AG04449 (cell line): Measurements from ENCODE around the gene CNP.

Experiments used
- CTCF ChIA-PET: fragments of 350-600 bp; formaldehyde crosslinking; extraction: SDS; loops from one replicate; lab custom pipeline; 2021; ENCODE audit warnings: antibody characterized with exemption; lab: Yijun Ruan, JAX
- POLR2A ChIA-PET: fragments of 400-600, 350-600 bp; formaldehyde crosslinking; extraction: SDS; loops from one replicate; lab custom pipeline; 2020; ENCODE audit warnings: antibody characterized with exemption, inconsistent platforms; lab: Yijun Ruan, JAX
- DNase-seq: peaks from one replicate; pipeline ENCODE4 v3.0.0-alpha.2; 2010; ENCODE audit warnings: low read depth, low spot score
- H3K4me3 ChIP-seq: 2 replicates; pipeline ENCODE4 v1.5.1; 2011; ENCODE audit warnings: low read depth, mild to moderate bottlenecking, control low read depth, low read length
- TF ChIP-seq, protein P1 (sequence below): IDR thresholded peaks from one replicate; pipeline ENCODE4 v1.5.1; 2011; ENCODE audit warnings: mild to moderate bottlenecking, moderate library complexity, low read length, control low read depth, inconsistent platforms; ENCODE audit not compliant: insufficient read depth; ENCODE audit errors: missing control alignments

Gene CNP

GRCh38 chr17:41966463-41967140, at the start of gene CNP:
Gene CNP, plus strand, starts transcription at chr17:41966795. Its CDS starts 90 bp downstream, at chr17:41966885.
- ChIA-PET POLR2A (interaction anchor here (0.5 to 2.9 kb wide), 9 partner anchors 9 to 146 kb away, joined by 3 to 15 read pairs (median 6); partner anchors contain the start of genes ACLY, DHX58 and DNAJC7), CTCF (interaction anchor here (1.8 to 11.2 kb wide), 7 partner anchors 10 to 153 kb away, joined by 6 to 131 read pairs (median 10); partner anchors contain the start of genes DHX58, DNAJC7, HSPB9 and KAT2A)
- TF ChIP-seq, protein P1, sequence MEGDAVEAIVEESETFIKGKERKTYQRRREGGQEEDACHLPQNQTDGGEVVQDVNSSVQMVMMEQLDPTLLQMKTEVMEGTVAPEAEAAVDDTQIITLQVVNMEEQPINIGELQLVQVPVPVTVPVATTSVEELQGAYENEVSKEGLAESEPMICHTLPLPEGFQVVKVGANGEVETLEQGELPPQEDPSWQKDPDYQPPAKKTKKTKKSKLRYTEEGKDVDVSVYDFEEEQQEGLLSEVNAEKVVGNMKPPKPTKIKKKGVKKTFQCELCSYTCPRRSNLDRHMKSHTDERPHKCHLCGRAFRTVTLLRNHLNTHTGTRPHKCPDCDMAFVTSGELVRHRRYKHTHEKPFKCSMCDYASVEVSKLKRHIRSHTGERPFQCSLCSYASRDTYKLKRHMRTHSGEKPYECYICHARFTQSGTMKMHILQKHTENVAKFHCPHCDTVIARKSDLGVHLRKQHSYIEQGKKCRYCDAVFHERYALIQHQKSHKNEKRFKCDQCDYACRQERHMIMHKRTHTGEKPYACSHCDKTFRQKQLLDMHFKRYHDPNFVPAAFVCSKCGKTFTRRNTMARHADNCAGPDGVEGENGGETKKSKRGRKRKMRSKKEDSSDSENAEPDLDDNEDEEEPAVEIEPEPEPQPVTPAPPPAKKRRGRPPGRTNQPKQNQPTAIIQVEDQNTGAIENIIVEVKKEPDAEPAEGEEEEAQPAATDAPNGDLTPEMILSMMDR, result no peak
- H3K4me3 ChIP-seq, result peak within 1 kb of the TSS; percentile 81
- DNase-seq, result no peak

DNA sequence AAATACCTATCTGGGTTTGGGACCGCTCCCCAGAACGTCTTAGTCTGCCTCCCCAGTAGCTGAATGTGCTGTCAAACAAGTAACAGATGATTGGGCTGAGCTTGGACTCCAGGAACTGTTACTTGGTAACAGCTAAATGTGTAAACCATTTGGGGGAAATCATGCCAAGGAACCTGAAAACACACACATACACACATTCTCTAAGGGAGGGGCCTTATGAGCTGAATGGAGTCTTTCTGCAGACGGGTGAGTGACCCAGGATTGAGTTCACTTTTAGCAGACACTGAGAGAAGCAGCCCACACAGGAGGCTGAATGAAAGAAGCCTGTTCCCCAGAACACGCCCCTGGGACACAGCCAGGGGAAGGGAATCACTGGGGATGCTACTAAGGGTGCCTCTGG, 49.4 kb upstream of the CNP start:
- TF ChIP-seq, protein P1, result no peak
- no peak for DNase-seq
- ChIA-PET CTCF (interaction anchor here (1.5 to 6.1 kb wide), 3 partner anchors 13 to 201 kb away, joined by 3 to 33 read pairs (median 13); partner anchors contain the start of gene ODAD4), POLR2A (interaction anchor here (0.6 to 2.0 kb wide), 4 partner anchors 20 to 631 kb away, joined by 3 to 9 read pairs (median 4); partner anchors contain the start of gene KLHL11)
- H3K4me3 ChIP-seq, result peak overlapping the region; percentile 89

GRCh38 chr17:41917679-41918313, 48.8 kb upstream of the CNP start:
- DNase-seq, result no peak
- CTCF ChIA-PET, result interaction anchor here (1.0 to 6.1 kb wide), 7 partner anchors 12 to 200 kb away, joined by 3 to 33 read pairs (median 4); partner anchors contain the start of gene ODAD4

DNA sequence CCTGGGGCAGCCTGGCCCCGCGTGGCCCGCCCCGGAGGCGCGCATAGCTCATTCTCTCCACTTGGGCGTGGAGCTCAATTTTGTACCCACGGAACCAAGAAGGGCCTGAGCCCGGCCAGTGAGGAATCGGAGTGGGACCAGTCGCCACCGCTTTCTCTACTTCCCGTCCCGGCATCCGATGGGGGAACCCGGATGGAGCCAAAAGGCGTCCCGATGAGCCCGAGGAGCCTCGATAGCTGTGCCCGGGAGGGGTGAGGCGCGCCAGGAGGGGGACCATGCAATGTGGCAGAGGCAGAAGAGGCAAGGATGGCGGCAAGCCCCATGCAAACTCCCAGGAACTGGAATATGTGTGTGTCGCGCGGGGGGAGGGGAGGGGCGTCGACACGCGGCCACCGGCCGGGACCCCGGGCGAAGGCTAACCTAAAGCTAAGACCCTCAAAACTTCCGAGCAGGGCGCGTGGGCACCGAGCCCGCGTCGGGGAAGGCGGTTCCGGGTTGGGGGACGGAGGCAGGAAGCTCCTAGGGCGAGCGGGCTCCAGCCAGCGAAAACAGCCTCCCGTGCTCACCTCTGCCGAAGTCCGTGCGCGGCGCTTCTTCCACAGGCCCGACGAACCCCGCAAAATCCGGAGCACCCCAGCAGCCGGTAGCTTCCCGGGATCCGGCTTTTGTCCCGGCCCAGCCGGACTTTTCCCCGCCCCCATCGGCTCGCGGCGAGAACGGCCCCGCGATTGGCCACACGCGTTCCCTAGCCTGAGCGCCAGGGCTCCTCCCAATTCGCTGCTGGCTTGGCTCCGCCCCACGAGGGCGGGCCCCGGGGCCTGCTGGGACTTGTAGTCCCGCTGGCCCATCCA, 48.1 kb upstream of the CNP start, which contains the start of gene ACLY:
Gene ACLY, minus strand, starts transcription at position 638 of the 851 bp plus-strand sequence. CDS start 5,078 bp downstream, outside the sequence.
- TF ChIP-seq, protein P1, result no peak
- POLR2A ChIA-PET, result interaction anchor here (0.7 to 2.0 kb wide), 13 partner anchors 8 to 229 kb away, joined by 3 to 17 read pairs (median 4); partner anchors contain the start of genes CNP, KLHL11, ODAD4 and P3H4
- peak within 1 kb of the TSS; percentile 89 for H3K4me3 ChIP-seq
- peak; percentile 65 for DNase-seq
- CTCF ChIA-PET, result interaction anchor here (1.0 to 6.1 kb wide), 7 partner anchors 11 to 199 kb away, joined by 3 to 33 read pairs (median 4); partner anchors contain the start of gene ODAD4

More at GRCh38 chr17:41917679-41918313, 48.8 kb upstream of the CNP start:
- peak overlapping the region; percentile 89 for H3K4me3 ChIP-seq
- POLR2A ChIA-PET, result interaction anchor here (0.7 to 2.0 kb wide), 8 partner anchors 8 to 106 kb away, joined by 3 to 17 read pairs (median 7); partner anchors contain the start of genes CNP, KLHL11, ODAD4 and P3H4
- TF ChIP-seq, protein P1, result no peak

DNA sequence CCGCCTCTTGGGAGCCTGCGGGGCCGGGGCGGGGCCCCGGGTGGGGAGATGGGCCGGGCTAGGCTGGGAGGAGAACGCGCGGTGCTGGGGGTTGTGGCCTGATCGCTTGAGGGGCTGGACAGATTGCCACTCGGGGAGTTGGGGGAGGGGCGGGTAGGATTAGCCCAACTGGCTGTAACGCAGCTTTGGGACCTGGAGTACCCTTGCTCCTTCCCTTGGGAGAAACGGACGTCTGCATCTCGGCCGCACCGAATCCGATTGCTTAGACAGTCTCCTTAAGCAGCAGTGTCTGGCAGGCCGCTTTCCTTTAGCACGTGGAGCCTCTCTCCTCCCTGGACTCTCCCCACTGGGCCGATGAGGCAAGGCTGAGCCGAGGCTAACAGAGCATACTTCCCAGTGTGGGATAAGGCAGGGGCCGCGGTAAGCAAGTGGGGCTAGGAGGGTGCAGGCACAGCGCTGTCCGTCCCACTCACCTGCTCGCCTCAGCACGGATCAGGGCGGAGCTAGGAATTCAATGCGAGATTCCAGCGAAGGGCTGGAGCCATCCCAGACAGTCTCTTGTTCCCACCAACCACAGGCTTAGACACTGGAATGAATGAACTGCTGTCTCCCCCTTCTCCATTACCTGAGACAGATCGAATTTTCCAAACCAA, 47.3 kb upstream of the CNP start:
- TF ChIP-seq, protein P1, result no peak
- ChIA-PET POLR2A (interaction anchor here (0.7 to 2.0 kb wide), 11 partner anchors 8 to 230 kb away, joined by 3 to 17 read pairs (median 4); partner anchors contain the start of genes CNP, KLHL11, ODAD4 and P3H4), CTCF (interaction anchor here (1.0 to 6.1 kb wide), 5 partner anchors 11 to 117 kb away, joined by 3 to 33 read pairs (median 5); partner anchors contain the start of gene ODAD4)
- H3K4me3 ChIP-seq, result peak overlapping the region; percentile 47
- no peak for DNase-seq
